Central memory CD4-positive, alpha-beta T cell (primary cell): ENCODE measurements around the gene CCIN.
"Not testable (repeated sequence)": the region's sequence is repeated elsewhere in the genome, so short reads cannot be mapped to it uniquely, and the experiment has no call there.

Experiments
- DNase-seq: peaks from one replicate; pipeline ENCODE4 v3.0.0; 2022

CCIN gene

GRCh38 chr9:36141288-36141687, 27.9 kb upstream of the CCIN start:
- no peak for DNase-seq

- DNase-seq: no peak
These were observed 27.4 kb upstream of the CCIN start for GRCh38 chr9:36141761-36142160.

GRCh38 chr9:36142510-36143244, 26.5 kb upstream of the CCIN start:
- DNase-seq: no peak

GRCh38 chr9:36143245-36143641, 25.9 kb upstream of the CCIN start:
- DNase-seq: no peak

- peak; percentile 23 for DNase-seq
These were observed 24.6 kb upstream of the CCIN start for GRCh38 chr9:36144309-36145232.

- DNase-seq: no peak
These were observed 23.2 kb upstream of the CCIN start for GRCh38 chr9:36145970-36146369.

GRCh38 chr9:36146651-36147050, 22.5 kb upstream of the CCIN start:
- no peak for DNase-seq

GRCh38 chr9:36147441-36148175, 21.6 kb upstream of the CCIN start:
- no peak for DNase-seq

GRCh38 chr9:36148311-36149051, 20.7 kb upstream of the CCIN start:
- DNase-seq: peak; percentile 56

GRCh38 chr9:36149197-36149596, 20.0 kb upstream of the CCIN start:
- DNase-seq: no peak

- no peak for DNase-seq
These were observed 18.4 kb upstream of the CCIN start for GRCh38 chr9:36150574-36151315.

- DNase-seq: peak; percentile 92
These were observed 17.6 kb upstream of the CCIN start for GRCh38 chr9:36151316-36152210.

GRCh38 chr9:36152741-36153438, 16.3 kb upstream of the CCIN start:
- no peak for DNase-seq

GRCh38 chr9:36153746-36154145, 15.4 kb upstream of the CCIN start:
- no peak for DNase-seq

- no peak for DNase-seq
These were observed 14.7 kb upstream of the CCIN start for GRCh38 chr9:36154331-36154952.

GRCh38 chr9:36156116-36156515, 13.1 kb upstream of the CCIN start:
- no peak for DNase-seq

- no peak for DNase-seq
These were observed 11.1 kb upstream of the CCIN start for GRCh38 chr9:36158122-36158521.

- DNase-seq: no peak
These were observed 10.3 kb upstream of the CCIN start for GRCh38 chr9:36158917-36159316.

- not testable (repeated sequence) for DNase-seq
These were observed 9.7 kb upstream of the CCIN start for GRCh38 chr9:36159509-36159908.

GRCh38 chr9:36160126-36160525, 9.1 kb upstream of the CCIN start:
- not testable (repeated sequence) for DNase-seq
